Ascending aorta (tissue), 2 donors: ENCODE measurements around the gene CAMSAP2. TPM values are rescaled to one million over a fixed set of nuclear protein-coding genes. Genes with fewer than 3 reads are reported as not detected.
"Not testable (repeated sequence)": the region's sequence is repeated elsewhere in the genome, so short reads cannot be mapped to it uniquely, and the experiment has no call there.

Source experiments
- DNase-seq, 2 donors: peaks; one replicate each; pipeline ENCODE4 v3.0.0-alpha.2; 2019; ENCODE audit warnings: low spot score in 2 of 2
- H3K27ac ChIP-seq, 2 donors: fragments of 200-600 bp; sonication (generic); one replicate each; pipeline ENCODE4 v1.5.1; 2016 to 2017; ENCODE audit warnings: mild to moderate bottlenecking in 1 of 2
- H3K27me3 ChIP-seq: fragments of 200-600 bp; sonication (generic); one replicate; pipeline ENCODE4 v1.5.1; 2017
- H3K36me3 ChIP-seq, 2 donors: fragments of 200-600 bp; sonication (generic); one replicate each; pipeline ENCODE4 v1.5.1; 2016
- H3K4me1 ChIP-seq, 2 donors: fragments of 200-600 bp; sonication (generic); one replicate each; pipeline ENCODE4 v1.5.1; 2016 to 2017; ENCODE audit warnings: mild to moderate bottlenecking in 1 of 2
- H3K4me3 ChIP-seq, 2 donors: fragments of 200-600 bp; sonication (generic); one replicate each; pipeline ENCODE4 v1.5.1; 2016 to 2017; ENCODE audit warnings: mild to moderate bottlenecking in 1 of 2
- H3K9me3 ChIP-seq, 2 donors: fragments of 200-600 bp; sonication (generic); one replicate each; pipeline ENCODE4 v1.5.1; 2016
- intact Hi-C: fragments of 100-400 bp; cut with DNase I; formaldehyde crosslinking; loops from one replicate; pipeline ENCODE4 v1.15.1; 2023
- total RNA-seq: library from RNA; depleted of rRNA; stranded (reverse); fragments of >200 nt; gene quantifications from one replicate; pipeline ENCODE4 v1.1.0, GENCODE V29; 2016
- TF ChIP-seq, protein P1 (sequence below), 3 experiments: fragments of 200-600 bp in 2 of 3; fragments of 450-650 bp in 1 of 3; sonication (generic) in 2 of 3; IDR thresholded peaks; one replicate each; pipeline ENCODE4 v1.5.1; 2016 to 2019; ENCODE audit warnings: antibody characterized with exemption in 3 of 3, mild to moderate bottlenecking in 1 of 3, moderate library complexity in 1 of 3

Gene CAMSAP2
- total RNA-seq, 1 donor from 2014 or later: 22.4 TPM

DNA sequence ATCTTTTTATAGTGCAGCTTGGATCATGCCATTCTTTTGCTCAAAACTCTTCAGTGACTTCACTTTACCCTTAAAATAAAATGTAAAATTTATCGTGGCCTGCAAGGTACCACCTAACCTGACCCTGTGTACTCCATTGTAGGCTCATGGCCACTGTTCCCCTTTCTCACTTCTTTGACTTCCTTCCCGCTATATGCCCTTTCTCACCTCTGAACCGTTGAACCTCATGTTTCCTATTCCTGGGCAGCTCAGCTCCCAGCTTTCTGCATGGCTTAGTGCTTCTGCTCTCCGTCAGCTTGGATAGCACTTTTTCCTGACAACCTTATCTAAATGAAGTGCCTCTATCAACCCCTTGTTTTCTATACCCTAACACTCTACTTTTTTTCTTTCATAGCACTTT lies 73.0 kb downstream of the CAMSAP2 start:
- Histone ChIP-seq H3K4me3 (no peak overlapping the region), H3K27ac (no peak overlapping the region), H3K9me3 (no peaks in the 10 kb centered on the region), H3K36me3 (peaks cover 11 to 41% of the 10 kb centered on the region in 2 donors), H3K27me3 (no peaks in the 10 kb centered on the region), H3K4me1 (no peaks in the 10 kb centered on the region)
- intact Hi-C loops: no loop called here
- DNase-seq: no peak
- TF ChIP-seq, protein P1, sequence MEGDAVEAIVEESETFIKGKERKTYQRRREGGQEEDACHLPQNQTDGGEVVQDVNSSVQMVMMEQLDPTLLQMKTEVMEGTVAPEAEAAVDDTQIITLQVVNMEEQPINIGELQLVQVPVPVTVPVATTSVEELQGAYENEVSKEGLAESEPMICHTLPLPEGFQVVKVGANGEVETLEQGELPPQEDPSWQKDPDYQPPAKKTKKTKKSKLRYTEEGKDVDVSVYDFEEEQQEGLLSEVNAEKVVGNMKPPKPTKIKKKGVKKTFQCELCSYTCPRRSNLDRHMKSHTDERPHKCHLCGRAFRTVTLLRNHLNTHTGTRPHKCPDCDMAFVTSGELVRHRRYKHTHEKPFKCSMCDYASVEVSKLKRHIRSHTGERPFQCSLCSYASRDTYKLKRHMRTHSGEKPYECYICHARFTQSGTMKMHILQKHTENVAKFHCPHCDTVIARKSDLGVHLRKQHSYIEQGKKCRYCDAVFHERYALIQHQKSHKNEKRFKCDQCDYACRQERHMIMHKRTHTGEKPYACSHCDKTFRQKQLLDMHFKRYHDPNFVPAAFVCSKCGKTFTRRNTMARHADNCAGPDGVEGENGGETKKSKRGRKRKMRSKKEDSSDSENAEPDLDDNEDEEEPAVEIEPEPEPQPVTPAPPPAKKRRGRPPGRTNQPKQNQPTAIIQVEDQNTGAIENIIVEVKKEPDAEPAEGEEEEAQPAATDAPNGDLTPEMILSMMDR (IDR thresholded peaks at IDR 0.05): no peak

DNA sequence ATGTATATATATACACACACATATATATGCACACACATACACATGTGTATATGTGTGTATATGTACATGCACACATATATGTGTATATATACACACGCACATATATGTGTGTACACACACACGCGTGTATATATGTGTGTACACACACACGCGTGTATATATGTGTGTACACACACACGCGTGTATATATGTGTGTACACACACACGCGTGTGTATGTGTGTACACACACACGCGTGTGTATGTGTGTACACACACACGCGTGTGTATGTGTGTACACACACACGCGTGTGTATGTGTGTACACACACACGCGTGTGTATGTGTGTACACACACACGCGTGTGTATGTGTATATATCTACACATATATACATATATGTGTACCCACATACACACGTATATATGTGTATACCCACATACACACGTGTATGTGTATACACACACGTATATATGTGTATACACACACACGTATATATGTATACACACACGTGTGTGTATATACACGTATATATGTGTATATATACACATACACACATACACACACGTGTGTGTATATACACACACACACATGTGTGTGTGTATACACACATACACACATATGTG lies 78.0 kb downstream of the CAMSAP2 start:
- H3K9me3 ChIP-seq, DNase-seq, H3K4me1 ChIP-seq, intact Hi-C loops, H3K27ac ChIP-seq, H3K4me3 ChIP-seq, H3K27me3 ChIP-seq: not testable (repeated sequence)
- peaks cover 7 to 10% of the 10 kb centered on the region in 2 donors for H3K36me3 ChIP-seq

DNA sequence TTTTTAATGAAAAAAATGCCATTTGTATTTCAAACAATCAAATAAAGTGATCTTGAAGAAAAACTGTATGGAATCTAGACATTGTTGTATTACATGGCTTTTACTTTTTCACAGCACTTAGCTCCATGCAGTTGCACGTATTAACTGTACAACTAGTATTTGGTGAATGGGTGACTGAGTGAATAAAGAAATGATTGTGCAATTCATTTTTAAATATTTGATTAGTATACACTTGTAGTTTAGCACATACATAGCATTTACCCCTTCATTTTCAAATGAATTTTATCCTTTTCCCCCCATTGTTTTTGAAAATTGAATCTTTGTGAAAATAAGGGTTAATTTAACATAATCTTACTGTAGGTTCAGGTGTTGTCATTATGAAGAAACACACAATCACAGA lies 79.6 kb downstream of the CAMSAP2 start:
- intact Hi-C loops: no loop called here
- no peak for DNase-seq
- Histone ChIP-seq H3K27me3 (no peaks in the 10 kb centered on the region), H3K4me1 (no peaks in the 10 kb centered on the region), H3K4me3 (no peak overlapping the region), H3K9me3 (no peaks in the 10 kb centered on the region), H3K27ac (no peak overlapping the region), H3K36me3 (peaks cover 7 to 10% of the 10 kb centered on the region in 2 donors)
- TF ChIP-seq, protein P1 (IDR thresholded peaks at IDR 0.05): no peak

DNA sequence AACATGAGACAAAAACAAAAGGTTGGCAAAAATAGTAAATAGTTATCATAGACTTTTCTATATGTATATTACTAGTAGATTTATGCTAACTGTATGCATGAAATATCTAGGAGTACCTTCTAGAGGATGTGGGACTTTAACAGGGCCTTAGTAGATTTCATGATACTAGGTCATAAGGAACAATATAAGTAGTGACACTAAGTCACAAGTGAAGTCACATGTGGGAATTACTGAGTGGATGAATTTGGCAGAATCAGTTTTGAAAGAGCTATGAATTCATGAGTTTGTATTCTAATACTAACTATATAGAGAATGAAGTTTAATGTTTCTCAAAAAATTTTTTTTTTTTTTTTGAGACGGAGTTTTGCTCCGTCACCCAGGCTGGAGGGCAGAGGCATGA lies 81.0 kb downstream of the CAMSAP2 start:
- TF ChIP-seq, protein P1 (IDR thresholded peaks at IDR 0.05): no peak
- H3K4me3 ChIP-seq: no peak overlapping the region
- no peaks in the 10 kb centered on the region for H3K27me3 ChIP-seq
- H3K36me3 ChIP-seq: peaks cover 7 to 10% of the 10 kb centered on the region in 2 donors
- H3K4me1 ChIP-seq: no peaks in the 10 kb centered on the region
- H3K9me3 ChIP-seq: no peaks in the 10 kb centered on the region
- no peak for DNase-seq
- H3K27ac ChIP-seq: no peak overlapping the region
- intact Hi-C loops: no loop called here

DNA sequence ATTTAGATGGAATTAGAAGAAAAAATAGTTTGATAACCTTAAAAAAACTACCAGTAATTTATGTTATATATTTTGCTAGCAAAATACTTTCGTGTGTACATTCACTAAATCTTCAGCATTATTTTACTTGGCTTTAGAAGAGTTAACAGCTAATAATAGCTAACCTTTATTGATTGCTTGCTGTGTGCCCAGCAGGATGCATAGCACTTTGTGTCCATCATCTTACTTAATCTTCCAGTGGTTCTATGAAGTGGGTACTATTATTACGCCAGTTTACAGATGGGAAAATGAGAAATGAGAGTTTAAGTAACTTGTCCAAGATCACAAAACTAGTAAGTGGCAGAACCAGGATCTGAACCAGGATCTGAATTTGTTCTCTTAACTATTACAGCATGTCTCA lies 92.4 kb downstream of the CAMSAP2 start:
- no peak overlapping the region for H3K27ac ChIP-seq
- no peaks in the 10 kb centered on the region for H3K4me1 ChIP-seq
- no peaks in the 10 kb centered on the region for H3K27me3 ChIP-seq
- TF ChIP-seq, protein P1 (IDR thresholded peaks at IDR 0.05): no peak
- no peak for DNase-seq
- no peaks in the 10 kb centered on the region for H3K9me3 ChIP-seq
- H3K4me3 ChIP-seq: no peak overlapping the region
- H3K36me3 ChIP-seq: peaks cover 0 to 6% of the 10 kb centered on the region in 2 donors
- intact Hi-C loops: no loop called here

DNA sequence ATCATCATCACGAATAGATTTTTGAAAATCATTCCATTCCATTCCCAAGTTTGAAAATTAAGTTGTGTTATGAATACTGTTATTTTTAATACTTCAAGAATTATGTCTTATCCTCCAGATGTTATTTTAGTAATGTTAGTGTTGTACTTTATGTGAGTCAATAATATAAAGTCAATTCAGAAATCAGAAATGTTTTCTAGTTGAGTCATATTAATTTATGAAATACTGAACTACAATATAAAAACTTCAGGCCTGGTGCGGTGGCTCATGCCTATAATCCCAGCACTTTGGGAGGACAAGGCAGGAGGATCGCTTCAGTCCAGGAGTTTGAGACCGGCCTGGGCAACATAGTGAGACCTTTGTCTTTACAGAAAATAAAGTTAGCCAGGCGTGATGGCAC lies 95.7 kb downstream of the CAMSAP2 start:
- H3K4me1 ChIP-seq: no peaks in the 10 kb centered on the region
- no peak overlapping the region for H3K4me3 ChIP-seq
- peaks cover 0 to 11% of the 10 kb centered on the region in 2 donors for H3K36me3 ChIP-seq
- intact Hi-C loops: no loop called here
- H3K27ac ChIP-seq: no peak overlapping the region
- DNase-seq: no peak
- no peaks in the 10 kb centered on the region for H3K27me3 ChIP-seq
- TF ChIP-seq, protein P1 (IDR thresholded peaks at IDR 0.05): no peak
- H3K9me3 ChIP-seq: peaks cover 0 to 10% of the 10 kb centered on the region in 2 donors
